CD8-positive, alpha-beta memory T cell (primary cell): ENCODE data around the gene ANKRD13D. TPM values are rescaled to one million over a fixed set of nuclear protein-coding genes. Genes with fewer than 3 reads are reported as not detected.

Source experiments
- CTCF ChIA-PET: fragments of 350-600 bp; sonication (Branson Sonifier 250); formaldehyde crosslinking; loops from one replicate; lab custom pipeline; 2021; ENCODE audit warnings: antibody characterized with exemption; lab: Charles Lee
- POLR2A ChIA-PET: fragments of 350-600 bp; sonication (Branson Sonifier 250); formaldehyde crosslinking; loops from one replicate; lab custom pipeline; 2021; ENCODE audit warnings: antibody characterized with exemption; lab: Charles Lee
- DNase-seq, 5 donors: peaks; one replicate each; pipeline versions ENCODE4 v3.0.0 to v3.0.0-alpha.2; 2020 to 2022; ENCODE audit warnings: mixed read lengths in 1 of 5
- H3K27ac ChIP-seq: one replicate; pipeline ENCODE4 v1.7.0; 2013; ENCODE audit warnings: low read depth, mild to moderate bottlenecking, low read length, moderate library complexity
- H3K27me3 ChIP-seq: 2 replicates; pipeline ENCODE4 v1.7.0; 2013; ENCODE audit warnings: low read length, mild to moderate bottlenecking; ENCODE audit not compliant: insufficient read depth, poor library complexity, severe bottlenecking
- H3K36me3 ChIP-seq: 2 replicates; pipeline ENCODE4 v1.7.0; 2013; ENCODE audit warnings: mild to moderate bottlenecking, low read length, moderate library complexity; ENCODE audit not compliant: insufficient read depth
- H3K4me1 ChIP-seq: 2 replicates; pipeline ENCODE4 v1.7.0; 2013; ENCODE audit warnings: mild to moderate bottlenecking, low read length, moderate library complexity; ENCODE audit not compliant: insufficient read depth
- H3K4me3 ChIP-seq: 2 replicates; pipeline ENCODE4 v1.7.0; 2013; ENCODE audit warnings: mild to moderate bottlenecking, low read length
- H3K9me3 ChIP-seq: 2 replicates; pipeline ENCODE4 v1.7.0; 2013; ENCODE audit warnings: mild to moderate bottlenecking, low read length
- H3K27ac Mint-ChIP-seq, 8 donors: one replicate each; pipeline ENCODE4 v1.8.0; 2020 to 2021; ENCODE audit warnings: mixed read lengths in 8 of 8, mild to moderate bottlenecking in 6 of 8, inconsistent platforms in 3 of 8, moderate library complexity in 3 of 8
- H3K27me3 Mint-ChIP-seq, 2 donors: one replicate each; pipeline ENCODE4 v1.8.0; 2020 to 2021; ENCODE audit warnings: mixed read lengths in 2 of 2, mild to moderate bottlenecking in 1 of 2, moderate library complexity in 1 of 2
- H3K36me3 Mint-ChIP-seq, 3 donors: one replicate each; pipeline ENCODE4 v1.8.0; 2020 to 2021; ENCODE audit warnings: mixed read lengths in 3 of 3, inconsistent platforms in 1 of 3, mild to moderate bottlenecking in 1 of 3
- H3K4me1 Mint-ChIP-seq, 3 donors: one replicate each; pipeline ENCODE4 v1.8.0; 2020 to 2021; ENCODE audit warnings: mixed read lengths in 3 of 3, inconsistent platforms in 1 of 3, mild to moderate bottlenecking in 1 of 3
- H3K4me3 Mint-ChIP-seq, 7 donors: one replicate each; pipeline ENCODE4 v1.8.0; 2020 to 2021; ENCODE audit warnings: mixed read lengths in 7 of 7, mild to moderate bottlenecking in 6 of 7, moderate library complexity in 4 of 7, inconsistent platforms in 2 of 7
- H3K9me3 Mint-ChIP-seq, 5 donors: one replicate each; pipeline ENCODE4 v1.8.0; 2020 to 2022; ENCODE audit warnings: mixed read lengths in 5 of 5, mild to moderate bottlenecking in 3 of 5, moderate library complexity in 2 of 5, inconsistent platforms in 1 of 5
- polyA plus RNA-seq: library from polyadenylated mRNA; unstranded; fragments of 300-500 nt; fragmentation: Illumina TruSeq; gene quantifications from one replicate; pipeline ENCODE4 v1.2.3, GENCODE V29; 2021
- total RNA-seq, 2 experiments: library from RNA; stranded (reverse); gene quantifications; one replicate each; pipeline ENCODE4 v1.2.3, GENCODE V29; 2021

The ANKRD13D gene
- total and polyA plus RNA-seq, 3 experiments from 2014 or later: 23.9 to 90.1 (median 84.9) TPM

- H3K4me1 ChIP-seq: no peaks in the 10 kb centered on the region
- no peaks in the 10 kb centered on the region for H3K9me3 ChIP-seq
- no peaks in the 10 kb centered on the region for H3K4me1 Mint-ChIP-seq
- ChIA-PET CTCF (interaction anchor here (1.5 kb wide), 1 partner anchor 14 kb away, joined by 4 read pairs; no protein-coding TSS in a partner anchor), POLR2A (no interaction called here)
- no peak overlapping the region for H3K27ac Mint-ChIP-seq
- H3K27ac ChIP-seq: no peak overlapping the region
- H3K27me3 Mint-ChIP-seq: no peaks in the 10 kb centered on the region
- H3K4me3 ChIP-seq: no peak overlapping the region
- no peaks in the 10 kb centered on the region for H3K27me3 ChIP-seq
- H3K9me3 Mint-ChIP-seq: no peaks in the 10 kb centered on the region
- no peak for DNase-seq
- H3K4me3 Mint-ChIP-seq: no peak overlapping the region
- H3K36me3 ChIP-seq: no peaks in the 10 kb centered on the region
- H3K36me3 Mint-ChIP-seq: peaks cover 0 to 6% (median 1%) of the 10 kb centered on the region in 3 donors
These were observed 43.1 kb downstream of the ANKRD13D start for GRCh38 chr11:67332081-67332691.

GRCh38 chr11:67337257-67337656 is 48.2 kb downstream of the ANKRD13D start:
- H3K27ac Mint-ChIP-seq: no peak overlapping the region
- Histone ChIP-seq H3K36me3 (no peaks in the 10 kb centered on the region), H3K27ac (no peak overlapping the region), H3K27me3 (no peaks in the 10 kb centered on the region), H3K4me1 (no peaks in the 10 kb centered on the region), H3K4me3 (no peak overlapping the region), H3K9me3 (no peaks in the 10 kb centered on the region)
- no peaks in the 10 kb centered on the region for H3K27me3 Mint-ChIP-seq
- H3K36me3 Mint-ChIP-seq: peaks cover 0 to 5% (median 1%) of the 10 kb centered on the region in 3 donors
- CTCF ChIA-PET: interaction anchor here (1.0 to 1.5 kb wide), 2 partner anchors 8 to 14 kb away, joined by 3 read pairs; no protein-coding TSS in a partner anchor
- H3K9me3 Mint-ChIP-seq: no peaks in the 10 kb centered on the region
- DNase-seq: no peak
- H3K4me3 Mint-ChIP-seq: no peak overlapping the region
- H3K4me1 Mint-ChIP-seq: no peaks in the 10 kb centered on the region
- POLR2A ChIA-PET: interaction anchor here (0.6 to 0.7 kb wide), 2 partner anchors 13 to 23 kb away, joined by 4 to 6 read pairs; no protein-coding TSS in a partner anchor

GRCh38 chr11:67344264-67344663 is 55.2 kb downstream of the ANKRD13D start:
- Histone ChIP-seq H3K27ac (no peak overlapping the region), H3K27me3 (no peaks in the 10 kb centered on the region), H3K36me3 (no peaks in the 10 kb centered on the region), H3K9me3 (no peaks in the 10 kb centered on the region), H3K4me3 (no peak overlapping the region), H3K4me1 (peaks cover 31% of the 10 kb centered on the region)
- Mint-ChIP-seq H3K27ac (peak overlapping the region in 4 of 8 donors; percentile 21 to 84 (median 78)), H3K36me3 (peaks cover 0 to 2% (median 0%) of the 10 kb centered on the region in 3 donors), H3K4me3 (no peak overlapping the region), H3K4me1 (peaks cover 11 to 33% (median 28%) of the 10 kb centered on the region in 3 donors), H3K9me3 (no peaks in the 10 kb centered on the region), H3K27me3 (no peaks in the 10 kb centered on the region)
- DNase-seq: peak in 1 of 5 donors; percentile 32
- ChIA-PET CTCF (interaction anchor here (0.6 to 6.3 kb wide), 10 partner anchors 8 to 82 kb away, joined by 3 to 63 read pairs (median 3); partner anchors contain the start of genes ANKRD13D and POLD4), POLR2A (interaction anchor here (0.6 to 2.8 kb wide), 3 partner anchors 9 to 1027 kb away, joined by 4 to 10 read pairs (median 4); partner anchors contain the start of gene POLD4)

- Mint-ChIP-seq H3K4me1 (peaks cover 14 to 43% (median 36%) of the 10 kb centered on the region in 3 donors), H3K27me3 (no peaks in the 10 kb centered on the region), H3K4me3 (no peak overlapping the region), H3K27ac (peak overlapping the region in 3 of 8 donors; percentile 43 to 70 (median 63)), H3K9me3 (no peaks in the 10 kb centered on the region), H3K36me3 (peaks cover 0 to 2% (median 0%) of the 10 kb centered on the region in 3 donors)
- ChIA-PET POLR2A (interaction anchor here (0.9 to 2.8 kb wide), 6 partner anchors 8 to 105 kb away, joined by 3 to 10 read pairs (median 5); partner anchors contain the start of genes CLCF1 and POLD4), CTCF (interaction anchor here (0.7 to 6.3 kb wide), 19 partner anchors 8 to 106 kb away, joined by 3 to 63 read pairs (median 6); partner anchors contain the start of genes RAD9A and SSH3)
- peaks cover 31% of the 10 kb centered on the region for H3K4me1 ChIP-seq
- peak in 1 of 5 donors; percentile 23 for DNase-seq
- no peak overlapping the region for H3K4me3 ChIP-seq
- no peaks in the 10 kb centered on the region for H3K27me3 ChIP-seq
- no peak overlapping the region for H3K27ac ChIP-seq
- no peaks in the 10 kb centered on the region for H3K9me3 ChIP-seq
- H3K36me3 ChIP-seq: no peaks in the 10 kb centered on the region
These were observed 56.3 kb downstream of the ANKRD13D start for GRCh38 chr11:67345247-67345919.

- H3K4me1 ChIP-seq: peaks cover 37% of the 10 kb centered on the region
- CTCF ChIA-PET: interaction anchor here (0.7 to 6.3 kb wide), 21 partner anchors 8 to 106 kb away, joined by 3 to 63 read pairs (median 5); partner anchors contain the start of genes CLCF1, GRK2, RAD9A and SSH3
- H3K27ac Mint-ChIP-seq: peak overlapping the region in 4 of 8 donors; percentile 1 to 63 (median 47)
These were observed 57.1 kb downstream of the ANKRD13D start for GRCh38 chr11:67345920-67346819.

GRCh38 chr11:67347964-67348749 is 59.1 kb downstream of the ANKRD13D start:
- Histone ChIP-seq H3K4me1 (peaks cover 55% of the 10 kb centered on the region), H3K27ac (no peak overlapping the region), H3K27me3 (no peaks in the 10 kb centered on the region), H3K9me3 (no peaks in the 10 kb centered on the region), H3K36me3 (no peaks in the 10 kb centered on the region), H3K4me3 (no peak overlapping the region)
- POLR2A ChIA-PET: interaction anchor here (0.7 kb wide), 1 partner anchor 53 kb away, joined by 3 read pairs; the partner anchor contains the start of gene PPP1CA
- Mint-ChIP-seq H3K9me3 (no peaks in the 10 kb centered on the region), H3K4me3 (no peak overlapping the region), H3K4me1 (peaks cover 27 to 64% (median 54%) of the 10 kb centered on the region in 3 donors), H3K27me3 (no peaks in the 10 kb centered on the region), H3K36me3 (peaks cover 0 to 10% (median 2%) of the 10 kb centered on the region in 3 donors), H3K27ac (peak overlapping the region in 4 of 8 donors; percentile 14 to 74 (median 64))
- CTCF ChIA-PET: interaction anchor here (1.4 to 19.6 kb wide), 5 partner anchors 8 to 82 kb away, joined by 3 to 860 read pairs (median 18); partner anchors contain the start of genes CLCF1, GRK2 and RAD9A
- DNase-seq: no peak

More at GRCh38 chr11:67345920-67346819, 57.1 kb downstream of the ANKRD13D start:
- H3K9me3 ChIP-seq: no peaks in the 10 kb centered on the region
- POLR2A ChIA-PET: interaction anchor here (0.5 to 2.8 kb wide), 6 partner anchors 7 to 1614 kb away, joined by 3 to 10 read pairs (median 5); partner anchors contain the start of genes CLCF1 and POLD4
- DNase-seq: peak in 1 of 5 donors; percentile 43
- H3K4me3 Mint-ChIP-seq: no peak overlapping the region
- H3K27me3 ChIP-seq: no peaks in the 10 kb centered on the region
- no peak overlapping the region for H3K27ac ChIP-seq
- H3K4me1 Mint-ChIP-seq: peaks cover 16 to 47% (median 40%) of the 10 kb centered on the region in 3 donors
- H3K4me3 ChIP-seq: no peak overlapping the region
- H3K36me3 ChIP-seq: no peaks in the 10 kb centered on the region
- H3K27me3 Mint-ChIP-seq: no peaks in the 10 kb centered on the region
- no peaks in the 10 kb centered on the region for H3K9me3 Mint-ChIP-seq
- peaks cover 0 to 2% (median 1%) of the 10 kb centered on the region in 3 donors for H3K36me3 Mint-ChIP-seq
